Activated naive CD8-positive, alpha-beta T cell treated with anti-CD3 and anti-CD28 coated beads, Interleukin-2, amount 10 ng/mL, durations not matched to agents 7 days and 5 days (primary cell): Measurements from ENCODE around the gene TOB1. TPM values are rescaled to one million over a fixed set of nuclear protein-coding genes. Genes with fewer than 3 reads are reported as not detected.

Experiments
- ATAC-seq: fragments of 150-1000 bp; cut with Tn5 transposase; one replicate; pipeline ENCODE4 v1.10.0; 2021; ENCODE audit warnings: low read depth, moderate library complexity
- POLR2A ChIA-PET: fragments of 350-600 bp; sonication (Branson Sonifier 250); formaldehyde crosslinking; loops from one replicate; lab custom pipeline; 2021; ENCODE audit warnings: antibody characterized with exemption; lab: Charles Lee
- DNase-seq: peaks from one replicate; pipeline ENCODE4 v3.0.0; 2021
- H3K27ac Mint-ChIP-seq: one replicate; pipeline ENCODE4 v1.8.0; 2022; ENCODE audit warnings: mild to moderate bottlenecking, mixed read lengths
- H3K27me3 Mint-ChIP-seq: one replicate; pipeline ENCODE4 v1.8.0; 2022; ENCODE audit warnings: mild to moderate bottlenecking, moderate library complexity, mixed read lengths
- H3K36me3 Mint-ChIP-seq: one replicate; pipeline ENCODE4 v1.8.0; 2021; ENCODE audit warnings: mild to moderate bottlenecking, mixed read lengths
- H3K4me1 Mint-ChIP-seq: one replicate; pipeline ENCODE4 v1.8.0; 2021; ENCODE audit warnings: mixed read lengths
- H3K4me3 Mint-ChIP-seq: one replicate; pipeline ENCODE4 v1.8.0; 2022; ENCODE audit warnings: mild to moderate bottlenecking, moderate library complexity, mixed read lengths
- H3K9me3 Mint-ChIP-seq: one replicate; pipeline ENCODE4 v1.8.0; 2021; ENCODE audit warnings: mixed read lengths
- total RNA-seq, 2 experiments: library from RNA; stranded (reverse); gene quantifications; one replicate each; pipeline ENCODE4 v1.2.3, GENCODE V29; 2021

The TOB1 gene
- total RNA-seq, 2 experiments from 2014 or later = 54.9 to 56.6 TPM

- DNase-seq (no peak), ATAC-seq (no peak)
- no peaks in the 10 kb centered on the region for H3K36me3 Mint-ChIP-seq
- peaks cover 4% of the 10 kb centered on the region for H3K27me3 Mint-ChIP-seq
- POLR2A ChIA-PET = no interaction called here
- no peak overlapping the region for H3K27ac Mint-ChIP-seq
- peaks cover 4% of the 10 kb centered on the region for H3K9me3 Mint-ChIP-seq
- peaks cover 12% of the 10 kb centered on the region for H3K4me1 Mint-ChIP-seq
- H3K4me3 Mint-ChIP-seq = no peak overlapping the region
These were observed 43.6 kb downstream of the TOB1 start for GRCh38 chr17:50822550-50822949.

- Mint-ChIP-seq H3K9me3 (peaks cover 4% of the 10 kb centered on the region), H3K4me1 (peaks cover 12% of the 10 kb centered on the region)
- POLR2A ChIA-PET = no interaction called here
These were observed 45.5 kb downstream of the TOB1 start for GRCh38 chr17:50820651-50821050.

GRCh38 chr17:50818921-50819657, 47.1 kb downstream of the TOB1 start:
- ATAC-seq (peak; percentile 46), DNase-seq (no peak)
- H3K9me3 Mint-ChIP-seq = peaks cover 4% of the 10 kb centered on the region
- POLR2A ChIA-PET = interaction anchor here (0.6 kb wide), 1 partner anchor 47 kb away, joined by 3 read pairs; the partner anchor contains the start of gene TOB1
- H3K4me1 Mint-ChIP-seq = peaks cover 15% of the 10 kb centered on the region
- no peaks in the 10 kb centered on the region for H3K36me3 Mint-ChIP-seq
- no peak overlapping the region for H3K4me3 Mint-ChIP-seq
- no peak overlapping the region for H3K27ac Mint-ChIP-seq
- H3K27me3 Mint-ChIP-seq = peaks cover 17% of the 10 kb centered on the region

More at GRCh38 chr17:50820651-50821050, 45.5 kb downstream of the TOB1 start:
- H3K27me3 Mint-ChIP-seq = peaks cover 14% of the 10 kb centered on the region
- ATAC-seq = no peak
- no peak overlapping the region for H3K27ac Mint-ChIP-seq
- H3K4me3 Mint-ChIP-seq = no peak overlapping the region
- no peak for DNase-seq
- H3K36me3 Mint-ChIP-seq = no peaks in the 10 kb centered on the region

GRCh38 chr17:50818261-50818660, 47.9 kb downstream of the TOB1 start:
- H3K27ac Mint-ChIP-seq = no peak overlapping the region
- H3K27me3 Mint-ChIP-seq = peaks cover 18% of the 10 kb centered on the region
- DNase-seq (no peak), ATAC-seq (no peak)
- peaks cover 15% of the 10 kb centered on the region for H3K4me1 Mint-ChIP-seq
- no peaks in the 10 kb centered on the region for H3K9me3 Mint-ChIP-seq
- POLR2A ChIA-PET = no interaction called here
- no peaks in the 10 kb centered on the region for H3K36me3 Mint-ChIP-seq
- H3K4me3 Mint-ChIP-seq = no peak overlapping the region

GRCh38 chr17:50817838-50818237, 48.3 kb downstream of the TOB1 start:
- POLR2A ChIA-PET = no interaction called here
- ATAC-seq (no peak), DNase-seq (no peak)
- no peaks in the 10 kb centered on the region for H3K9me3 Mint-ChIP-seq
- no peak overlapping the region for H3K27ac Mint-ChIP-seq
- H3K27me3 Mint-ChIP-seq = peaks cover 18% of the 10 kb centered on the region
- H3K4me3 Mint-ChIP-seq = no peak overlapping the region
- H3K4me1 Mint-ChIP-seq = peaks cover 15% of the 10 kb centered on the region
- no peaks in the 10 kb centered on the region for H3K36me3 Mint-ChIP-seq

- peaks cover 15% of the 10 kb centered on the region for H3K4me1 Mint-ChIP-seq
- H3K9me3 Mint-ChIP-seq = no peaks in the 10 kb centered on the region
- ATAC-seq (peak; percentile 53), DNase-seq (peak; percentile 72)
- H3K4me3 Mint-ChIP-seq = no peak overlapping the region
- H3K27ac Mint-ChIP-seq = no peak overlapping the region
- H3K36me3 Mint-ChIP-seq = no peaks in the 10 kb centered on the region
- POLR2A ChIA-PET = interaction anchor here (0.8 to 1.6 kb wide), 2 partner anchors 11 to 49 kb away, joined by 3 to 4 read pairs; partner anchors contain the start of gene TOB1
- peaks cover 14% of the 10 kb centered on the region for H3K27me3 Mint-ChIP-seq
These were observed 49.1 kb downstream of the TOB1 start for GRCh38 chr17:50816771-50817751.

GRCh38 chr17:50816271-50816670, 49.9 kb downstream of the TOB1 start:
- no peak for ATAC-seq

GRCh38 chr17:50815400-50815799, 50.8 kb downstream of the TOB1 start:
- POLR2A ChIA-PET = no interaction called here
- H3K4me1 Mint-ChIP-seq = peaks cover 15% of the 10 kb centered on the region
- H3K27ac Mint-ChIP-seq = no peak overlapping the region
- no peak for DNase-seq
- ATAC-seq = no peak
- H3K27me3 Mint-ChIP-seq = peaks cover 16% of the 10 kb centered on the region
- no peaks in the 10 kb centered on the region for H3K36me3 Mint-ChIP-seq
- no peaks in the 10 kb centered on the region for H3K9me3 Mint-ChIP-seq
- H3K4me3 Mint-ChIP-seq = no peak overlapping the region

More at GRCh38 chr17:50816271-50816670, 49.9 kb downstream of the TOB1 start:
- Mint-ChIP-seq H3K36me3 (no peaks in the 10 kb centered on the region), H3K9me3 (no peaks in the 10 kb centered on the region), H3K4me3 (no peak overlapping the region), H3K27ac (no peak overlapping the region), H3K27me3 (peaks cover 16% of the 10 kb centered on the region), H3K4me1 (peaks cover 15% of the 10 kb centered on the region)
- no peak for DNase-seq
- POLR2A ChIA-PET = interaction anchor here (0.8 to 1.6 kb wide), 2 partner anchors 12 to 50 kb away, joined by 3 to 4 read pairs; partner anchors contain the start of gene TOB1

- Mint-ChIP-seq H3K36me3 (no peaks in the 10 kb centered on the region), H3K4me3 (no peak overlapping the region), H3K27me3 (peaks cover 16% of the 10 kb centered on the region), H3K9me3 (no peaks in the 10 kb centered on the region), H3K27ac (no peak overlapping the region), H3K4me1 (peaks cover 8% of the 10 kb centered on the region)
- ATAC-seq (no peak), DNase-seq (no peak)
- POLR2A ChIA-PET = no interaction called here
These were observed 52.6 kb downstream of the TOB1 start for GRCh38 chr17:50813583-50813982.

Other genes starting within 250 kb of the TOB1 start
- 1 to 10 TPM in 1 of 2 experiments, under 1 TPM in 1; 0.77 to 1.4 TPM for gene ABCC3, start 231.5 kb downstream of the TOB1 start, total RNA-seq
- gene ANKRD40, start 158.4 kb downstream of the TOB1 start, total RNA-seq = 10 to 100 TPM; 30.3 to 31.4 TPM
- 100 to 1,000 TPM; 184 to 200 TPM for gene LUC7L3, start 146.8 kb downstream of the TOB1 start, total RNA-seq
- gene ANKRD40CL, start 98.8 kb downstream of the TOB1 start, total RNA-seq = not detected
- gene WFIKKN2, start 30.8 kb downstream of the TOB1 start, total RNA-seq = not detected